Gastrocnemius medialis (tissue), 4 donors: ENCODE measurements around the gene DLEC1.

ENCODE experiments used
- CTCF ChIP-seq, 5 experiments: fragments of 450-650 bp in 3 of 5; fragments of 200-600 bp in 2 of 5; sonication (generic) in 2 of 5; IDR thresholded peaks in 4 of 5; conservative IDR thresholded peaks in 1 of 5; 1 replicate in 4 of 5; 2 replicates in 1 of 5; pipeline ENCODE4 v1.5.1; 2016 to 2019; ENCODE audit warnings: antibody characterized with exemption in 5 of 5, mild to moderate bottlenecking in 3 of 5, moderate library complexity in 3 of 5
- POLR2A ChIP-seq, 2 donors: fragments of 450-650 bp; IDR thresholded peaks; one replicate each; pipeline ENCODE4 v1.6.1; 2017; ENCODE audit warnings: antibody characterized with exemption in 2 of 2, mild to moderate bottlenecking in 2 of 2, moderate library complexity in 2 of 2

DNA sequence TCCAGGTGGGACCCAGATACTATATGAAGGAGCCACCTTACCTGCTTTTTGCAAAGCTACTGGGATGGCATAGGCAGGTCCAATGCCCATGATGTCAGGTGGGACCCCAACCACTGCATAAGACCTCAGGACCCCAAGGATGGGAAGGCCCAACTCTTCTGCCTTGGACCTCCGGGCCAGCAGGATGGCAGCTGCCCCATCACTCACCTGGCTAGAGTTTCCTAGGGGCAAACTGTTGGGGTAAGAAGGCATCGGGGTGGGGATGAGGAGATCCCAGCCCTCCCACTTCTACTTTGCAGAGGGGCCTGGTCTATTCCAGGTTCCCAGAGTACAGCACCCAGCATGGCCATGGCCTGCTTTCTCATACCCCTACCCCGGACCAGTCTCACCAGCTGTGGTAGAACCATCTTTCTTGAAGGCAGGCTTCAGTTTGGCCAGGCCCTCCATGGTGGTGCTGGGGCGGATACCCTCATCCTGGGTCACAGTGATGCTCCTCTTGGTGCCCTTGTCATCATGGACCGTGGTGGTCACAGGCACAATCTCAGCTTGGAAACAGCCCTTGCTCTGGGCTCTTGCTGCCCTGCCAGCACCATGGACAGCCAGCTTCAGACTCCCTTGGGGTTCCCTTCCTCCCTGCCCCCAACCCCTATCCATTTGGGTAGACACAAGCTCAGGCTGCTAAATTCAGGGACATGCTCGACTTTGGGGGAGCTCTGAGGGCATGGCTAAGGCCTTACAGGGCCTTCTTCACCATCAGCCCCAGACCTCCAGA, 87.3 kb downstream of the DLEC1 start:
- TF ChIP-seq CTCF (IDR thresholded peaks at IDR 0.05 in 4 of 5, conservative IDR thresholded peaks at IDR 0.05 in 1 of 5) (no peak), POLR2A (IDR thresholded peaks at IDR 0.05) (no peak)
